MCF 10A (cell line): ENCODE measurements around the gene PCDHB6. TPM values are rescaled to one million over a fixed set of nuclear protein-coding genes. Genes with fewer than 3 reads are reported as not detected.
"Not testable (repeated sequence)": the region's sequence is repeated elsewhere in the genome, so short reads cannot be mapped to it uniquely, and the experiment has no call there.

ENCODE experiments used
- BruUV-seq: library from RNA; stranded (reverse); fragments of 400-500 nt; replicated peaks from 2 replicates; lab custom pipeline; 2021; lab: Mats Ljungman, UMichigan
- CTCF ChIA-PET: fragments of 300-600 bp; sonication (Branson Sonifier 250); formaldehyde crosslinking; extraction: SDS; loops from one replicate; lab custom pipeline; 2021; ENCODE audit warnings: antibody characterized with exemption, inconsistent platforms; lab: Yijun Ruan, JAX
- POLR2A ChIA-PET: fragments of 300-600, 350-650 bp; sonication (Branson Sonifier 250); formaldehyde crosslinking; extraction: SDS; loops from one replicate; lab custom pipeline; 2020; ENCODE audit warnings: antibody characterized with exemption, inconsistent platforms; lab: Yijun Ruan, JAX
- DNase-seq: peaks from one replicate; pipeline ENCODE4 v3.0.0-alpha.2; 2018; ENCODE audit not compliant: unreplicated experiment
- H3K27ac Mint-ChIP-seq: one replicate; pipeline ENCODE4 v1.8.0; 2022; ENCODE audit warnings: mild to moderate bottlenecking, low read depth, mixed read lengths; ENCODE audit not compliant: unreplicated experiment
- H3K27me3 Mint-ChIP-seq: one replicate; pipeline ENCODE4 v1.8.0; 2022; ENCODE audit warnings: mixed read lengths; ENCODE audit not compliant: insufficient read depth, unreplicated experiment
- H3K36me3 Mint-ChIP-seq: one replicate; pipeline ENCODE4 v1.8.0; 2022; ENCODE audit warnings: mild to moderate bottlenecking, moderate library complexity, mixed read lengths; ENCODE audit not compliant: insufficient read depth, unreplicated experiment
- H3K4me1 Mint-ChIP-seq: one replicate; pipeline ENCODE4 v1.8.0; 2022; ENCODE audit warnings: mixed read lengths; ENCODE audit not compliant: insufficient read depth, unreplicated experiment
- H3K4me3 Mint-ChIP-seq: one replicate; pipeline ENCODE4 v1.8.0; 2022; ENCODE audit warnings: mild to moderate bottlenecking, moderate library complexity, mixed read lengths; ENCODE audit not compliant: unreplicated experiment
- H3K9me3 Mint-ChIP-seq: one replicate; pipeline ENCODE4 v1.8.0; 2022; ENCODE audit warnings: mixed read lengths; ENCODE audit not compliant: unreplicated experiment
- CTCF ChIP-seq: fragments of 200-600 bp; IDR thresholded peaks from one replicate; pipeline ENCODE4 v1.8.0; 2022; ENCODE audit warnings: antibody characterized with exemption, mild to moderate bottlenecking; ENCODE audit not compliant: unreplicated experiment
- intact Hi-C: fragments of 100-400 bp; cut with micrococcal nuclease; formaldehyde crosslinking; loops from 2 replicates; pipeline ENCODE4 v1.14.1; 2022
- total RNA-seq: library from RNA; stranded (reverse); gene quantifications from 2 replicates; pipeline ENCODE4 v1.2.3, GENCODE V29; 2022

The PCDHB6 gene
- total RNA-seq, 1 experiment from 2014 or later = 0.19 TPM

- POLR2A ChIA-PET = interaction anchor here (0.6 kb wide), 1 partner anchor 243 kb away, joined by 3 read pairs; the partner anchor contains the start of gene PCDHGB3
- Mint-ChIP-seq H3K27me3 (no peaks in the 10 kb centered on the region), H3K9me3 (peaks cover 7% of the 10 kb centered on the region), H3K4me3 (no peak overlapping the region), H3K4me1 (no peaks in the 10 kb centered on the region), H3K36me3 (peaks cover 6% of the 10 kb centered on the region), H3K27ac (no peak overlapping the region)
- TF ChIP-seq CTCF = no peak
- no TSS peak for BruUV-seq
- DNase-seq = no peak
- intact Hi-C loops = no loop called here
- CTCF ChIA-PET = interaction anchor here (2.1 kb wide), 1 partner anchor 437 kb away, joined by 7 read pairs; no protein-coding TSS in a partner anchor
These were observed 22.6 kb upstream of the PCDHB6 start for GRCh38 chr5:141127305-141127704.

- H3K4me3 Mint-ChIP-seq = peak within 1 kb of the TSS; percentile 96
- intact Hi-C loops = no loop called here
- peak; percentile 60 for TF ChIP-seq CTCF
- H3K27ac Mint-ChIP-seq = peak within 1 kb of the TSS; percentile 93
- POLR2A ChIA-PET = no interaction called here
- no peaks in the 10 kb centered on the region for H3K4me1 Mint-ChIP-seq
- H3K27me3 Mint-ChIP-seq = no peaks in the 10 kb centered on the region
- DNase-seq = peak; percentile 18
- H3K9me3 Mint-ChIP-seq = peaks cover 41% of the 10 kb centered on the region
- CTCF ChIA-PET = interaction anchor here (0.7 to 0.9 kb wide), 3 partner anchors 13 to 386 kb away, joined by 3 read pairs; no protein-coding TSS in a partner anchor
- BruUV-seq = TSS peak; percentile 60
- peaks cover 11% of the 10 kb centered on the region for H3K36me3 Mint-ChIP-seq
These were observed 14.7 kb upstream of the PCDHB6 start, which contains the start of gene PCDHB5 for GRCh38 chr5:141135030-141135717. TSS of gene PCDHB5 (plus strand) at chr5:141135206. CDS start at chr5:141135435, 229 bp downstream.

GRCh38 chr5:141135718-141136266, 14.1 kb upstream of the PCDHB6 start:
- intact Hi-C loops = no loop called here
- DNase-seq = no peak
- Mint-ChIP-seq H3K4me1 (no peaks in the 10 kb centered on the region), H3K36me3 (peaks cover 6% of the 10 kb centered on the region), H3K4me3 (peak overlapping the region; percentile 96), H3K9me3 (peaks cover 40% of the 10 kb centered on the region), H3K27ac (peak overlapping the region; percentile 93), H3K27me3 (no peaks in the 10 kb centered on the region)
- no TSS peak for BruUV-seq
- ChIA-PET CTCF (interaction anchor here (0.9 kb wide), 1 partner anchor 384 kb away, joined by 3 read pairs; no protein-coding TSS in a partner anchor), POLR2A (no interaction called here)
- no peak for TF ChIP-seq CTCF

GRCh38 chr5:141137346-141137745, 12.5 kb upstream of the PCDHB6 start:
- H3K36me3 Mint-ChIP-seq, H3K4me1 Mint-ChIP-seq, DNase-seq, intact Hi-C loops, H3K27ac Mint-ChIP-seq, POLR2A ChIA-PET, H3K27me3 Mint-ChIP-seq, BruUV-seq, H3K4me3 Mint-ChIP-seq: not testable (repeated sequence)
- CTCF ChIA-PET = interaction anchor here (0.7 kb wide), 1 partner anchor 140 kb away, joined by 3 read pairs; no protein-coding TSS in a partner anchor
- peaks cover 44% of the 10 kb centered on the region for H3K9me3 Mint-ChIP-seq
